T-helper 17 cell (primary cell): ENCODE data around the gene JMJD4. TPM values are rescaled to one million over a fixed set of nuclear protein-coding genes. Genes with fewer than 3 reads are reported as not detected.

Experiments used
- ATAC-seq: fragments of 150-1000 bp; cut with Tn5 transposase; 2 replicates; pipeline ENCODE4 v1.10.0; 2021; ENCODE audit warnings: mild to moderate bottlenecking, moderate library complexity
- DNase-seq, 3 donors: peaks; one replicate each; pipeline versions ENCODE4 v3.0.0 to v3.0.0-alpha.2; 2020 to 2021
- H3K9me3 ChIP-seq: one replicate; pipeline ENCODE4 v1.7.0; 2013; ENCODE audit warnings: low read length, mild to moderate bottlenecking; ENCODE audit not compliant: control insufficient read depth, poor library complexity, severe bottlenecking
- H3K27ac Mint-ChIP-seq: one replicate; pipeline ENCODE4 v1.8.0; 2022; ENCODE audit warnings: mild to moderate bottlenecking, moderate library complexity, mixed read lengths
- H3K27me3 Mint-ChIP-seq: one replicate; pipeline ENCODE4 v1.8.0; 2022; ENCODE audit warnings: mixed read lengths
- H3K36me3 Mint-ChIP-seq: one replicate; pipeline ENCODE4 v1.8.0; 2022; ENCODE audit warnings: low read depth, mixed read lengths
- H3K4me1 Mint-ChIP-seq: one replicate; pipeline ENCODE4 v1.8.0; 2022; ENCODE audit warnings: mild to moderate bottlenecking, mixed read lengths
- H3K4me3 Mint-ChIP-seq: one replicate; pipeline ENCODE4 v1.8.0; 2022; ENCODE audit warnings: mild to moderate bottlenecking, moderate library complexity, mixed read lengths
- total RNA-seq, 4 donors: library from RNA in 2 of 4; stranded (reverse) in 2 of 4; gene quantifications; one replicate each; pipeline ENCODE4 v1.2.3 and lab custom pipeline; 2022 to 2026

The JMJD4 gene, protein sequence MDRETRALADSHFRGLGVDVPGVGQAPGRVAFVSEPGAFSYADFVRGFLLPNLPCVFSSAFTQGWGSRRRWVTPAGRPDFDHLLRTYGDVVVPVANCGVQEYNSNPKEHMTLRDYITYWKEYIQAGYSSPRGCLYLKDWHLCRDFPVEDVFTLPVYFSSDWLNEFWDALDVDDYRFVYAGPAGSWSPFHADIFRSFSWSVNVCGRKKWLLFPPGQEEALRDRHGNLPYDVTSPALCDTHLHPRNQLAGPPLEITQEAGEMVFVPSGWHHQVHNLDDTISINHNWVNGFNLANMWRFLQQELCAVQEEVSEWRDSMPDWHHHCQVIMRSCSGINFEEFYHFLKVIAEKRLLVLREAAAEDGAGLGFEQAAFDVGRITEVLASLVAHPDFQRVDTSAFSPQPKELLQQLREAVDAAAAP
- 10 to 100 TPM in 1 of 2 donors, 1 to 10 TPM in 1; 6.8 to 11.2 TPM for total RNA-seq
- 15.7 to 51.6 reads per million in 2 donors for total RNA-seq (lab: John Stamatoyannopoulos, UW)

DNA sequence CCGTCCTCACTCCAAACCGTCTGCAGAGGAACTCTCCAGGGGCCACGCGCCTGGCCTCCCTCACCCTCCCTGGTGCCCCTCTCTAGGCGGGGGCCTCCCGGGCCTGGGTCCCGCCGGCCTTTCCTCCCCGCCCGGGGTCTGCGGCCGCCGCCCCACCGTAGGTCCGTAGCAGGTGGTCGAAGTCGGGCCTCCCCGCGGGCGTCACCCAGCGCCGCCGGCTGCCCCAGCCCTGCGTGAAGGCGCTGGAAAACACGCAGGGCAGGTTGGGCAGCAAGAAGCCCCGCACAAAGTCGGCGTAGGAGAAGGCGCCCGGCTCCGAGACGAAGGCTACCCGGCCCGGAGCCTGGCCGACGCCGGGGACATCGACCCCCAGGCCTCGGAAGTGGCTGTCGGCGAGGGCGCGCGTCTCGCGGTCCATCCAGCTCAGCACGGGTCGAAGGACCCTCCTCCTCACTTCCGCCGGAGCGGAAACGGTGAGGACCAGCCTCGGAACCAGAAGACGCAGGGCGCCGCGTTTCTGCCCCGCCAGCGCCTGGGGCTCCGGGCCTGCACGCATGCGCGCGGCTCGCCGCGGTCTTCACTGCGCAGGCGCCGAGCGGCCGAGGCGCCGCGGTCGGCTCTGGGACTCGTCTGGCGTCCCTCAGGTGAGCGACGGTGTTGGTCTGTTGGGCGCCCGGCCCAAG lies at the start of gene JMJD4, which contains the start of gene SNAP47:
TSS of gene JMJD4 (minus strand) at position 447 of the 683 bp plus-strand sequence. CDS start at position 418, 29 bp downstream.
TSS of gene SNAP47 (plus strand) at position 580 of the 683 bp plus-strand sequence. CDS start 12,302 bp downstream, outside the sequence.
- ATAC-seq (peak; percentile 93), DNase-seq (peak; percentile 89 to 96 (median 91))
- Mint-ChIP-seq H3K27me3 (no peaks in the 10 kb centered on the region), H3K27ac (peak within 1 kb of the TSS; percentile 88), H3K36me3 (peaks cover 2% of the 10 kb centered on the region), H3K4me1 (peaks cover 36% of the 10 kb centered on the region), H3K4me3 (peak within 1 kb of the TSS; percentile 95)
- H3K9me3 ChIP-seq: no peaks in the 10 kb centered on the region

DNA sequence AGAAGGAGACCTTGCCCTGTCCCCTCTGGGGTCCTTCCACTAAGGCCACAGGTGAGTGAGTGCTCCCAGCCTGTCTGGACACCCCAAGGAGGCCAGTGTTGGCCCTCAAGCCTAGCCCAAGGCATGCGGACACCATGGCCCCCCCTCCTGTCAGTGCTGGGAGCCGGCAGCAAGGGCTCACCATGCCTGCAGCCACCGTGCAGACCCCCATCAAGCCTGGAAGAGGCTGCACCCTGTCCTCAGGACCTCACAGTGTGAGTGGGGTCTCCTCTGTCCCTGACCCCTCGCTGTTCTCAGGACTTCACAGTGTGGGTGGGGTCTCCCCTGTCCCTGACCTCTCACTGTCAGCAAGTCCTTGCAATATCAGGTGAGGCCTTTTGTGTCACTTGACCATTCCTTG lies 47.1 kb upstream of the JMJD4 start:
- DNase-seq (no peak), ATAC-seq (no peak)

DNA sequence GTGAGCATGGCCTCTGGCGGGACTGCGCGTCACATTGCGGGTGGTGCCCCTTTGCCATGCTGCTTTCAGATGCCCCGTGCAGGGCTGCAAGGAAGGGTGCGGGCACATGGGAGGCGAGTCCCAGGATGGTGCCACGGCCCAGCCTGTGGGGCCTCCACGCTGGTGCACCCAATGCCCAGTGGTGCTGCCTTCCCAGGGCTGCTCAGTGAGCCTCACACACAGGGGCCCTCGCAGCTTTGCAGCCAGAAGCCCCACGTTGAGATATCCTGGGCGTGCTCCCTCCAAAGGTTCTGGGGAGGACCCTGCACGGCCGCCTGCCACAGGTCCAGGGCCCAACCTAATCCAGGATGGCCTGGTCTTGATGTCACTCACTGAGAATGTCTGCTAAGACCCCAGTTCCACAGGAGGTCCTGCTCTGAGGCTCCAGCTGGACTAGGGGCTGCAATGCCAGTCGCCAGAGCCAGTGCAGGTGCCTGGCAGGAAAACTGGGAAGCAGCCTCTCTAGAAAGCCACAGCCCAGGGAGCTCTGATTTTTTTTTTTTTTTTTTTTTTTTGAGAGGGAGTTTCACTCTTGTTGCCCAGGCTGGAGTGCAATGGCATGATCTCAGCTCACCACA lies 46.3 kb upstream of the JMJD4 start:
- Mint-ChIP-seq H3K27me3 (no peaks in the 10 kb centered on the region), H3K4me1 (peaks cover 3% of the 10 kb centered on the region), H3K27ac (no peak overlapping the region), H3K36me3 (peaks cover 2% of the 10 kb centered on the region), H3K4me3 (no peak overlapping the region)
- DNase-seq (no peak), ATAC-seq (no peak)
- no peaks in the 10 kb centered on the region for H3K9me3 ChIP-seq

More for the DNA sequence above, 47.1 kb upstream of the JMJD4 start:
- Mint-ChIP-seq H3K27ac (no peak overlapping the region), H3K4me1 (peaks cover 7% of the 10 kb centered on the region), H3K4me3 (no peak overlapping the region), H3K36me3 (peaks cover 2% of the 10 kb centered on the region), H3K27me3 (no peaks in the 10 kb centered on the region)
- H3K9me3 ChIP-seq: no peaks in the 10 kb centered on the region

DNA sequence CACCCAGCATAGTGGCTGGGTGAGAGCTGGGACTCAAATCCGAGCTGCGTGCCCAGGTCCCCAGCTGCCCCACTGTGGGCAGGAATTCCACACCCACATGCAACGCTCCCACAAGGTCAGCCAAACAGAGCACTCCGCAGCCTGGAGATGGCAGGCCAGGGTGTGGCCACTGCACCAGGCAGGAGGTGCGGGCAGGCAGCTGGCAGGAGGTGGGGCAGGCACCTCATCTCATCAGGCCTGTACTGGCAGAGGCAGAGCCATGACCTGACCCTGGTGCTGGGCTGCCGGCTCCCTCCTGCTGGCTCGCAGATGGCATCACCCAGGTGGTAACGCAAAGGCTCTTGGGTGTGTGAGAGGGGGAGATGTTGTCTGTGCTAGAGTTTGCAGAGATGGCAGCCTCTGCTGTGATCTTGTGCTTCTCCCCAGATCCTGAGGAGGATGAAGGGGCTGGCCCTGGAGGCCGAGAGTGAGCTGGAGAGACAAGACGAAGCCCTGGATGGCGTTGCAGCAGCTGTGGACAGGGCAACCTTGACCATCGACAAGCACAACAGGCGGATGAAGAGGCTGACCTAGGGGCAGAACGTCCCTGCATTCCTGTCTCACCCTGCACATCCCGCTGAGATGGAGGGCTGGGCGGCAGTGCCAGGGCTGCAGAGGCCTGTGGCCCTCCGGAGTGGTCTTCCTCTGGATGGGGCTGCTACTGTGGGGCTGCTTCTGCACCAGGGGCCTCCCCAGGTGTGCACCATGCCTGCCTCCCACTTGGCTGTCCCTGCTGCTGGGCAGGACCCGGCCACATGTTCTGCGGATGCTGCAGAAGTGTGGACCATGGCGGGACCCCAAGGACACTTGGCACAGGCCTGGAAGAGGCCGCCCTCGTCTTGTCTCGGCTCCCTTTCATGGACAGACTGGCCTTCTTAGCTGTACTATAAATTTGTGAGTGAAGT lies 45.3 kb upstream of the JMJD4 start:
- H3K27ac Mint-ChIP-seq: no peak overlapping the region
- DNase-seq: no peak
- H3K36me3 Mint-ChIP-seq: peaks cover 2% of the 10 kb centered on the region
- H3K4me1 Mint-ChIP-seq: no peaks in the 10 kb centered on the region
- no peaks in the 10 kb centered on the region for H3K9me3 ChIP-seq
- no peak overlapping the region for H3K4me3 Mint-ChIP-seq
- no peaks in the 10 kb centered on the region for H3K27me3 Mint-ChIP-seq
- ATAC-seq: no peak

DNA sequence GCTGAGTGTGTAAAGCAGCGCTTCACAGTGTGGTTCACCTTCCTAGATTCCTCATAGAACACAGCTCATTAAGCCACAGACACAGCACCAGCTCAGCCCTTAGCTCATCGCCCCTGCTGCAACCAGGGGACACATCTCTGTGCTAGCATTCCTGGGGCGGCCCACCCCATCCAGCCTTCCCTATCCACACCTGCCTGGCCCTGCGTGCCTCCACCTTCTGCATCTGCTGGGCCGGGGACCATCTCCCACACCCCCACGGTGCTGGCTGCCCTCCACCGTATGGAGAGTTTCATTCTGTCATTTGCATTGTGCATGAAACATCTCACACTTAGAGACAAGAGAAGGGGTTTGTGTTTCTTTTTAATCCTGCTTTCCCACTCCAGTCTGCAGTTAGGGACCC lies 44.6 kb upstream of the JMJD4 start:
- DNase-seq: no peak
- H3K9me3 ChIP-seq: no peaks in the 10 kb centered on the region
- H3K36me3 Mint-ChIP-seq: peaks cover 2% of the 10 kb centered on the region
- ATAC-seq: no peak
- no peak overlapping the region for H3K4me3 Mint-ChIP-seq
- no peak overlapping the region for H3K27ac Mint-ChIP-seq
- no peaks in the 10 kb centered on the region for H3K27me3 Mint-ChIP-seq
- H3K4me1 Mint-ChIP-seq: no peaks in the 10 kb centered on the region

DNA sequence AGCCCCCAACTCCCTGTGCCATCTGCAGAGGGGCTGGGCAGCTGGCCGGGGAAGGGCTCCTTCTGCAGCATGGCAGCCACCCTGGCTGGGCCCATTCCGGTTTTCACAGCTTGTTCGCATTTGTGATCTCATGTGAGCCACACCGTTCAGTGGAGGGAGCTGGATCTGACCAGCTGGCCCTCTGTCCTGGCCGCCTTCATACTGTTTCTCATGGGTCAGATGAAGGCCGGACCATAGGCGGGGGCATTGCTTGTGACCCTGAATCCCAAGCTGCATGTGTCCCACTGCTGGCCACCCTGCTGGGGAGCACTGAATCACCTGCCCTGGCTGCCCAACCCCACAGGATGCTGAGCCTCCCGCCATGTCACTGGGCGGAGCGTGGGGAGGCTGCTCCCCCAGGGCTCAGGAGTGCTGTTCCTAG lies 43.9 kb upstream of the JMJD4 start:
- no peak for ATAC-seq
- peaks cover 4% of the 10 kb centered on the region for H3K4me1 Mint-ChIP-seq
- no peaks in the 10 kb centered on the region for H3K27me3 Mint-ChIP-seq
- H3K9me3 ChIP-seq: no peaks in the 10 kb centered on the region
- no peak overlapping the region for H3K4me3 Mint-ChIP-seq
- H3K27ac Mint-ChIP-seq: no peak overlapping the region
- DNase-seq: no peak
- peaks cover 2% of the 10 kb centered on the region for H3K36me3 Mint-ChIP-seq

DNA sequence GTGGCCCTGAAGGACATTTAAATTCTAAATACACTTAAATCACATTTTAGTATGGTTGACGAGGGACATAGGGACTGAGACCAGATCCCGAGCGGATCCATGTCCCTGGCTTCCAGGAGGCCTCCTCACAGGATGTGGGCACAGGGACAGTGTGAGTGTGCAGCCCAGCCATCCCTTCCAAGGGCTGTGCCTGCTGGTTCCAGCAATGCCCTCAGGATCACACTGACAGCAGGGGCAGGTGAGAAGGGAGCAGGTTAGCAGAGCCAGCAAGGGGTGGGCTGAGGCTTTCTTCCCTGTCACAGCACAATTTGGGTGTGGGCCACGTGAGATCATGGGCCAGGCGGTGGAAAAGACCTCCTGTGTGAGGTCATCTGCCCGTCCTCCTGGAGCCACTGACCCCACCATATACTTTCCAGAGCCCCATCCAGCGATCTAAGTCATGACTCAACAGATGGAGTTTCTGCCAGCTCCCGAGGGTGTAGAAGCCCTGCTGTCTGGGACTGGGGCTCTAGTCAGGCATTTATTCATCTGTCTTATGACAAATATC lies 43.4 kb upstream of the JMJD4 start:
- H3K4me1 Mint-ChIP-seq: peaks cover 10% of the 10 kb centered on the region
- H3K36me3 Mint-ChIP-seq: peaks cover 2% of the 10 kb centered on the region
- no peaks in the 10 kb centered on the region for H3K9me3 ChIP-seq
- no peaks in the 10 kb centered on the region for H3K27me3 Mint-ChIP-seq
- H3K4me3 Mint-ChIP-seq: no peak overlapping the region
- ATAC-seq: no peak
- no peak overlapping the region for H3K27ac Mint-ChIP-seq
- DNase-seq: no peak

DNA sequence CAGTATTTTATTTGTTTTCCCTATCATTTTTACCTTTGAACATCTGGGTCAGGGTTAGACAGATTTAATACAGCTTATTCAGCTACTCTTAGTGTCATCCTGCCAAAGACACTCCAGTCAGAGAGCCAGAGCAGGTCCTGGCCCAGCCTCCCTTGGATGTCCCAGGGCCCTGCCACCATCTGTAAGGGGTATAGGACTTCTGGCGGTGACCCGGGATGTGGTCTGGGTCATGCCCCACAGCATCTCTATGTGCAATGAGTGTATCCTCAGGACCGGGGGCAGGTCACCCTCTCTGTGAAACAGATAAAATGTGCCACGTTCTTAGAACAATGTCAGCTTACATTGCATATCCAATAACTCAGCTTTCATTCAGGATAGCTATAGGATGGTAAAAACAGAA lies 42.5 kb upstream of the JMJD4 start:
- no peak overlapping the region for H3K4me3 Mint-ChIP-seq
- H3K27ac Mint-ChIP-seq: no peak overlapping the region
- H3K27me3 Mint-ChIP-seq: no peaks in the 10 kb centered on the region
- H3K9me3 ChIP-seq: no peaks in the 10 kb centered on the region
- DNase-seq (no peak), ATAC-seq (no peak)
- peaks cover 2% of the 10 kb centered on the region for H3K36me3 Mint-ChIP-seq
- peaks cover 13% of the 10 kb centered on the region for H3K4me1 Mint-ChIP-seq

DNA sequence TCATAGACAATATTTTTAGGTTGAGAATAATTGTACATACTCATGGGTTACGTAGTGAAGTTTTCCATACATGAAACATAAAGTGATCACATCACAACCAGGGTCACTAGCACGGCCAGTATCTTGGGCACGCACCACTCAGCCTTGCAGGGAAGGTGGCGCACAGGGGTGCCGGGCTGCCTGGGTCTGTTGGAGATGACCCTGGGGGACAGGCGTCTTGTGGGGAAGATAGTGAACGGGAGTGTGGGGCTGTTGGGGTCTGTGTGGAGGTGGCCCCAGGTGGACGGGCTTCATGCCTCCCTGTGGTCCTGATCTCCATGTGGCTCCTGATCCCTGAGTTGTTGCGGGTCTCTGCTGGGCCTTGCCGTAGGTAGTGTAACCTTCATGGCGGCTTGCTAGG lies 42.1 kb upstream of the JMJD4 start:
- peaks cover 2% of the 10 kb centered on the region for H3K36me3 Mint-ChIP-seq
- no peak for DNase-seq
- H3K9me3 ChIP-seq: no peaks in the 10 kb centered on the region
- ATAC-seq: no peak
- peaks cover 14% of the 10 kb centered on the region for H3K4me1 Mint-ChIP-seq
- no peaks in the 10 kb centered on the region for H3K27me3 Mint-ChIP-seq
- no peak overlapping the region for H3K4me3 Mint-ChIP-seq
- no peak overlapping the region for H3K27ac Mint-ChIP-seq

DNA sequence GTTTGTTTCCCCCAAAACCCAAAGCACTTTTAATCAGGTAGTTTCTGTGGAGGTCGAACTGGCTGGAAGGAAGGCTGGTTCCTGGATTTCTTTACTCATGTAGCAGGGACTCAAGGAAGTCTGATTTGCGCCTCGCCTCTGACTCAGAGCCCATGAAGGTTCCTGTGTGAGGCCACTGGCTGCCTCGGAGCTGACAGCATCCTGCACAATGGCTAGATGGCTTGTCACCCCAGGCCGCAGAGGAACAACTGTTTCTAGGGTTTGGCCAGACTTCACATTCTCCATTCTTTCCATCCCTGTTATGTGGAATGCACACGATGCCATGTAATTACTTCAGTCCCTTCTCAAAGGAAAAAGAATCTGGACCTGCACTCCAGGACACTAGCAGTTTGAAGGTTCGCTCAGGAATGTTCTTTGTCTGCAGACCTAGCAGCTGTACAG lies 41.2 kb upstream of the JMJD4 start:
- H3K9me3 ChIP-seq: no peaks in the 10 kb centered on the region
- Mint-ChIP-seq H3K4me1 (peaks cover 14% of the 10 kb centered on the region), H3K36me3 (peaks cover 2% of the 10 kb centered on the region), H3K27me3 (no peaks in the 10 kb centered on the region), H3K4me3 (no peak overlapping the region), H3K27ac (no peak overlapping the region)
- ATAC-seq (no peak), DNase-seq (no peak)

DNA sequence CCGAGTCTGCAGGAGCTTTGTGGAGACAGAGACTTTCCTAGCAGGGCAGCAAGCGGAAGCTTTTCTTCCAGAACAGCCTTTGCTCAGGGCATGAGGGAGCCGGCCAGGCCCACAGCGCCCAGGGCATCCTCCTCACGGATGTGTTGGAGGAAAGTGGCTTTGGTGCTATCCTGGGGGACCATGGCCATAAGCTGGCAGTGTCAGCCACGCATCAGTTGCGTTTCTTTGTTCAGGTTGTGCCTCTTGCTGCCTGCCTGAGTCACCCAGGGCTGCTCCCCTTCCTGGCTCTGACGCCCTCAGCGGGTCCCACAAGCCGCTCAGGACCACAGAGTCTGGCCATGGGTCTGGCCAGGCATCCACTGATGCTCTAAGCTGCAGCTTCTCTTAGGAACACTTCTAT lies 40.7 kb upstream of the JMJD4 start:
- H3K27ac Mint-ChIP-seq: no peak overlapping the region
- peaks cover 2% of the 10 kb centered on the region for H3K36me3 Mint-ChIP-seq
- no peaks in the 10 kb centered on the region for H3K27me3 Mint-ChIP-seq
- no peaks in the 10 kb centered on the region for H3K9me3 ChIP-seq
- no peak for DNase-seq
- peaks cover 14% of the 10 kb centered on the region for H3K4me1 Mint-ChIP-seq
- ATAC-seq: no peak
- H3K4me3 Mint-ChIP-seq: no peak overlapping the region
